HFFc6 (cell line): Measurements from ENCODE around the gene CSRP3. TPM values are rescaled to one million over a fixed set of nuclear protein-coding genes. Genes with fewer than 3 reads are reported as not detected.
"Not testable (repeated sequence)": the region's sequence is repeated elsewhere in the genome, so short reads cannot be mapped to it uniquely, and the experiment has no call there.

Experiments
- DNase-seq: peaks from one replicate; pipeline ENCODE4 v3.0.0-alpha.2; 2018
- H3K27ac Mint-ChIP-seq: 2 replicates; pipeline ENCODE4 v1.8.0; 2020; ENCODE audit warnings: mild to moderate bottlenecking, mixed read lengths
- H3K27me3 Mint-ChIP-seq: 2 replicates; pipeline ENCODE4 v1.8.0; 2021; ENCODE audit warnings: mild to moderate bottlenecking, moderate library complexity, mixed read lengths; ENCODE audit not compliant: insufficient read depth
- H3K36me3 Mint-ChIP-seq: 2 replicates; pipeline ENCODE4 v1.8.0; 2021; ENCODE audit warnings: low read depth, mixed read lengths
- H3K4me1 Mint-ChIP-seq: 2 replicates; pipeline ENCODE4 v1.8.0; 2020; ENCODE audit warnings: low read depth, mixed read lengths
- H3K4me3 Mint-ChIP-seq: 2 replicates; pipeline ENCODE4 v1.8.0; 2020; ENCODE audit warnings: mild to moderate bottlenecking, moderate library complexity, mixed read lengths
- H3K9me3 Mint-ChIP-seq: 2 replicates; pipeline ENCODE4 v1.8.0; 2020; ENCODE audit warnings: mild to moderate bottlenecking, mixed read lengths
- CTCF ChIP-seq: fragments of 200-600 bp; sonication (generic); IDR thresholded peaks from 2 replicates; pipeline ENCODE4 v1.5.0; 2021; ENCODE audit warnings: antibody characterized with exemption, mild to moderate bottlenecking
- total RNA-seq, 6 experiments: library from RNA; stranded (reverse); fragmentation: NEBNext Ultra II Directional; extraction: Animal tissue kit (Norgen Biotek cat#: 25700); gene quantifications; 2 replicates in 1 of 6; 3 replicates in 5 of 6; pipeline ENCODE4 v1.2.3, GENCODE V29; 2021

CSRP3 gene
- total RNA-seq, 6 experiments from 2014 or later = not detected

- no peak overlapping the region for H3K4me3 Mint-ChIP-seq
- H3K4me1 Mint-ChIP-seq = no peaks in the 10 kb centered on the region
- H3K27ac Mint-ChIP-seq = no peak overlapping the region
- H3K9me3 Mint-ChIP-seq = no peaks in the 10 kb centered on the region
- peaks cover 6% of the 10 kb centered on the region; the same call in 1 of the 2 replicates for H3K36me3 Mint-ChIP-seq
- no peak for TF ChIP-seq CTCF
- DNase-seq = no peak
- H3K27me3 Mint-ChIP-seq = no peaks in the 10 kb centered on the region
These were observed 38.8 kb downstream of the CSRP3 start for GRCh38 chr11:19162951-19163505.

GRCh38 chr11:19161651-19162050 is 40.1 kb downstream of the CSRP3 start:
- Mint-ChIP-seq H3K4me1 (no peaks in the 10 kb centered on the region), H3K36me3 (peaks cover 5% of the 10 kb centered on the region; the same call in 1 of the 2 replicates), H3K9me3 (no peaks in the 10 kb centered on the region), H3K27ac (no peak overlapping the region), H3K4me3 (no peak overlapping the region), H3K27me3 (no peaks in the 10 kb centered on the region)
- DNase-seq = no peak
- TF ChIP-seq CTCF = no peak

- Mint-ChIP-seq H3K36me3 (no peaks in the 10 kb centered on the region), H3K27ac (no peak overlapping the region), H3K27me3 (no peaks in the 10 kb centered on the region), H3K4me1 (no peaks in the 10 kb centered on the region), H3K9me3 (no peaks in the 10 kb centered on the region), H3K4me3 (no peak overlapping the region)
- peak; percentile 10; the same call in 1 of the 2 replicates for TF ChIP-seq CTCF
- DNase-seq = no peak
These were observed 40.9 kb downstream of the CSRP3 start for GRCh38 chr11:19160847-19161246.

- TF ChIP-seq CTCF = no peak
- H3K36me3 Mint-ChIP-seq = peaks cover 4% of the 10 kb centered on the region; the same call in 1 of the 2 replicates
- H3K27ac Mint-ChIP-seq = no peak overlapping the region; the same call in 1 of the 2 replicates
- no peaks in the 10 kb centered on the region for H3K4me1 Mint-ChIP-seq
- H3K27me3 Mint-ChIP-seq = no peaks in the 10 kb centered on the region
- no peaks in the 10 kb centered on the region for H3K9me3 Mint-ChIP-seq
- DNase-seq = no peak
- H3K4me3 Mint-ChIP-seq = no peak overlapping the region
These were observed 44.9 kb downstream of the CSRP3 start for GRCh38 chr11:19156892-19157291.

GRCh38 chr11:19145319-19145718 is 56.5 kb downstream of the CSRP3 start:
- Mint-ChIP-seq H3K4me1 (no peaks in the 10 kb centered on the region), H3K9me3 (no peaks in the 10 kb centered on the region), H3K27me3 (no peaks in the 10 kb centered on the region), H3K36me3 (peaks cover 5% of the 10 kb centered on the region; the same call in 1 of the 2 replicates), H3K27ac (no peak overlapping the region), H3K4me3 (no peak overlapping the region)
- no peak for TF ChIP-seq CTCF
- DNase-seq = no peak

GRCh38 chr11:19136884-19137283 is 64.9 kb downstream of the CSRP3 start:
- not testable (repeated sequence) for DNase-seq, H3K27me3 Mint-ChIP-seq, H3K27ac Mint-ChIP-seq, H3K9me3 Mint-ChIP-seq, H3K4me1 Mint-ChIP-seq, H3K4me3 Mint-ChIP-seq
- peaks cover 21% of the 10 kb centered on the region for H3K36me3 Mint-ChIP-seq
